IMR-90 (cell line): ENCODE measurements around the gene TGFB2. TPM values are rescaled to one million over a fixed set of nuclear protein-coding genes. Genes with fewer than 3 reads are reported as not detected.
A peak's percentile ranks its signal among the peaks of the same experiment; 100 is the strongest.

Experiments used
- ATAC-seq: fragments of 200-7000 bp; cut with Tn5 transposase; 2 replicates; pipeline ENCODE4 v1.9.1; 2020; ENCODE audit warnings: low read depth, mild to moderate bottlenecking, moderate library complexity
- BruUV-seq: library from RNA; stranded (reverse); fragments of 400-500 nt; replicated peaks from 2 replicates; lab custom pipeline; 2021; lab: Mats Ljungman, UMichigan
- CTCF ChIA-PET: fragments of 300-600 bp; formaldehyde crosslinking; extraction: SDS; loops from one replicate; lab custom pipeline; 2021; ENCODE audit warnings: antibody characterized with exemption; lab: Yijun Ruan, JAX
- POLR2A ChIA-PET: fragments of 300-600 bp; sonication (Branson Sonifier 250); formaldehyde crosslinking; loops from one replicate; lab custom pipeline; 2022; ENCODE audit warnings: antibody characterized with exemption; ENCODE audit not compliant: unreplicated experiment; lab: Charles Lee
- DNase-seq: peaks from one replicate; pipeline ENCODE4 v3.0.0; 2013
- H2AFZ ChIP-seq: replicated peaks from 2 replicates; pipeline ENCODE3; 2013; ENCODE audit warnings: low read length, mild to moderate bottlenecking; ENCODE audit not compliant: poor library complexity
- H2AK5ac ChIP-seq: 2 replicates; pipeline ENCODE4 v1.6.1; 2013; ENCODE audit warnings: low read depth, low read length, inconsistent platforms
- H2AK9ac ChIP-seq: replicated peaks from 2 replicates; pipeline ENCODE3; 2013; ENCODE audit warnings: mild to moderate bottlenecking, low read depth, low read length, moderate library complexity; ENCODE audit not compliant: poor library complexity
- H2BK120ac ChIP-seq: 2 replicates; pipeline ENCODE4 v1.6.1; 2013; ENCODE audit warnings: low read depth, low read length, inconsistent platforms
- H2BK15ac ChIP-seq: 3 replicates; pipeline ENCODE4 v1.6.1; 2013; ENCODE audit warnings: low read depth, low read length, inconsistent platforms
- H2BK20ac ChIP-seq: 2 replicates; pipeline ENCODE4 v1.6.1; 2013; ENCODE audit warnings: low read depth, mild to moderate bottlenecking, inconsistent platforms, low read length, moderate library complexity
- H2BK5ac ChIP-seq: 2 replicates; pipeline ENCODE4 v1.6.1; 2013; ENCODE audit warnings: mild to moderate bottlenecking, low read depth, low read length, inconsistent platforms; ENCODE audit not compliant: poor library complexity, severe bottlenecking
- H3K14ac ChIP-seq: replicated peaks from 2 replicates; pipeline ENCODE4 v1.6.1; 2013; ENCODE audit warnings: low read depth, low read length, inconsistent platforms
- H3K18ac ChIP-seq: 2 replicates; pipeline ENCODE4 v1.6.1; 2013; ENCODE audit warnings: low read depth, low read length, control low read depth
- H3K23ac ChIP-seq: 2 replicates; pipeline ENCODE4 v1.6.1; 2013; ENCODE audit warnings: low read depth, low read length, inconsistent platforms
- H3K27ac ChIP-seq: 2 replicates; pipeline ENCODE4 v1.5.1; 2013; ENCODE audit warnings: mild to moderate bottlenecking, control low read depth, low read length; ENCODE audit not compliant: insufficient read depth
- H3K27me3 ChIP-seq: 2 replicates; pipeline ENCODE4 v1.6.1; 2013; ENCODE audit warnings: low read length; ENCODE audit not compliant: control insufficient read depth, insufficient read depth
- H3K36me3 ChIP-seq: 2 replicates; pipeline ENCODE4 v1.6.1; 2013; ENCODE audit warnings: low read length, mixed read lengths; ENCODE audit not compliant: control insufficient read depth, insufficient read depth
- H3K4ac ChIP-seq: 2 replicates; pipeline ENCODE4 v1.6.1; 2013; ENCODE audit warnings: low read depth, low read length, inconsistent platforms
- H3K4me1 ChIP-seq: 2 replicates; pipeline ENCODE4 v1.6.1; 2013; ENCODE audit warnings: low read length, mixed read lengths; ENCODE audit not compliant: control insufficient read depth, insufficient read depth
- H3K4me2 ChIP-seq: 2 replicates; pipeline ENCODE4 v1.6.1; 2013; ENCODE audit warnings: low read depth, mild to moderate bottlenecking, control low read depth, low read length, moderate library complexity
- H3K4me3 ChIP-seq: 2 replicates; pipeline ENCODE4 v1.5.1; 2013; ENCODE audit warnings: low read depth, mild to moderate bottlenecking, control low read depth, low read length, moderate library complexity; ENCODE audit not compliant: insufficient read depth
- H3K56ac ChIP-seq: 2 replicates; pipeline ENCODE4 v1.6.1; 2013; ENCODE audit warnings: low read length, inconsistent platforms; ENCODE audit not compliant: insufficient read depth; ENCODE audit errors: extremely low read depth
- H3K79me1 ChIP-seq, 2 experiments: 2 replicates each; pipeline ENCODE4 v1.6.1; 2013; ENCODE audit warnings: low read length in 2 of 2, inconsistent platforms in 1 of 2, low read depth in 1 of 2
- H3K9ac ChIP-seq: 2 replicates; pipeline ENCODE4 v1.6.1; 2013; ENCODE audit warnings: low read depth, low read length, control low read depth
- H3K9me1 ChIP-seq: 2 replicates; pipeline ENCODE4 v1.6.1; 2013; ENCODE audit warnings: low read length, inconsistent platforms; ENCODE audit not compliant: insufficient read depth
- H3K9me3 ChIP-seq: 2 replicates; pipeline ENCODE4 v1.6.1; 2013; ENCODE audit warnings: low read length; ENCODE audit not compliant: control insufficient read depth, insufficient read depth
- H4K20me1 ChIP-seq: 2 replicates; pipeline ENCODE4 v1.6.1; 2013; ENCODE audit warnings: low read length, inconsistent platforms; ENCODE audit not compliant: insufficient read depth
- H4K5ac ChIP-seq: 2 replicates; pipeline ENCODE4 v1.6.1; 2013; ENCODE audit warnings: mild to moderate bottlenecking, low read depth, low read length, control low read depth
- H4K8ac ChIP-seq, 2 experiments: 2 replicates each; pipeline ENCODE4 v1.6.1; 2013; ENCODE audit warnings: low read depth in 2 of 2, low read length in 2 of 2, control low read depth in 1 of 2, inconsistent platforms in 1 of 2
- H4K91ac ChIP-seq: 2 replicates; pipeline ENCODE4 v1.6.1; 2013; ENCODE audit warnings: low read depth, low read length, inconsistent platforms; ENCODE audit not compliant: insufficient read depth
- BHLHE40 ChIP-seq: fragments of 150-350 bp; IDR thresholded peaks from 2 replicates; pipeline ENCODE4 v1.6.1; 2016; ENCODE audit warnings: mild to moderate bottlenecking, low read depth, low read length
- CEBPB ChIP-seq: IDR thresholded peaks from 2 replicates; pipeline ENCODE4 v1.6.1; 2012; ENCODE audit warnings: low read depth, low read length, improper control_type of control experiment
- FOS ChIP-seq: fragments of 150-350 bp; IDR thresholded peaks from 2 replicates; pipeline ENCODE4 v1.6.1; 2016; ENCODE audit warnings: low read depth, low read length
- MAFK ChIP-seq: IDR thresholded peaks from 2 replicates; pipeline ENCODE4 v1.6.1; 2012; ENCODE audit warnings: low read depth, low read length, improper control_type of control experiment
- POLR2A ChIP-seq: IDR thresholded peaks from 2 replicates; pipeline ENCODE4 v1.6.1; 2012; ENCODE audit warnings: mild to moderate bottlenecking, low read depth, low read length
- RAD21 ChIP-seq: IDR thresholded peaks from 2 replicates; pipeline ENCODE4 v1.6.1; 2012; ENCODE audit warnings: low read length, improper control_type of control experiment
- RFX5 ChIP-seq: IDR thresholded peaks from 2 replicates; pipeline ENCODE4 v1.8.0; 2012; ENCODE audit warnings: low read depth, mild to moderate bottlenecking, low read length, moderate library complexity
- WGBS, 2 experiments: methylation state at CpG; one replicate each; pipeline versions ENCODE4 v1.1.5 to v1.1.7; 2013; ENCODE audit warnings: missing lambda C conversion rate in 2 of 2; ENCODE audit not compliant: insufficient read length in 1 of 2; ENCODE audit errors: extremely low coverage in 2 of 2; 5-methylcytosine and 5-hydroxymethylcytosine counted together
- dilution Hi-C: fragments of 300-500 bp; cut with HindIII; formaldehyde crosslinking; loops from one replicate; pipeline ENCODE4 v1.14.3; 2018; ENCODE audit warnings: low sequenced_read_pairs; ENCODE audit not compliant: unreplicated experiment
- in situ Hi-C: fragments of 300-500 bp; cut with MboI; formaldehyde crosslinking; loops from 3 replicates; pipeline ENCODE4 v1.14.3; 2019; ENCODE audit warnings: low sequenced_read_pairs, inconsistent platforms, mixed read lengths
- intact Hi-C: fragments of 100-400 bp; cut with micrococcal nuclease; formaldehyde crosslinking; loops from 2 replicates; pipeline ENCODE4 v1.10.0; 2022
- polyA plus RNA-seq, 3 experiments: library from polyadenylated mRNA; depleted of rRNA; stranded (reverse); fragments of >200 nt; gene quantifications; 2 replicates each; pipeline ENCODE4 v1.2.3, GENCODE V29; 2012; ENCODE audit warnings: low replicate concordance in 1 of 3
- total RNA-seq: library from RNA; depleted of rRNA; stranded (reverse); fragments of >200 nt; gene quantifications from 2 replicates; pipeline ENCODE4 v1.2.3, GENCODE V29; 2012
- TF ChIP-seq, protein P1 (sequence below): fragments of 150-350 bp; IDR thresholded peaks from 2 replicates; pipeline ENCODE4 v1.6.1; 2016; ENCODE audit warnings: low read depth, mild to moderate bottlenecking, low read length, moderate library complexity, borderline replicate concordance

Gene TGFB2
- total and polyA plus RNA-seq, 2 of the 4 experiments (the other 2 are of a cell fraction), result 3.7 to 3.8 TPM

DNA sequence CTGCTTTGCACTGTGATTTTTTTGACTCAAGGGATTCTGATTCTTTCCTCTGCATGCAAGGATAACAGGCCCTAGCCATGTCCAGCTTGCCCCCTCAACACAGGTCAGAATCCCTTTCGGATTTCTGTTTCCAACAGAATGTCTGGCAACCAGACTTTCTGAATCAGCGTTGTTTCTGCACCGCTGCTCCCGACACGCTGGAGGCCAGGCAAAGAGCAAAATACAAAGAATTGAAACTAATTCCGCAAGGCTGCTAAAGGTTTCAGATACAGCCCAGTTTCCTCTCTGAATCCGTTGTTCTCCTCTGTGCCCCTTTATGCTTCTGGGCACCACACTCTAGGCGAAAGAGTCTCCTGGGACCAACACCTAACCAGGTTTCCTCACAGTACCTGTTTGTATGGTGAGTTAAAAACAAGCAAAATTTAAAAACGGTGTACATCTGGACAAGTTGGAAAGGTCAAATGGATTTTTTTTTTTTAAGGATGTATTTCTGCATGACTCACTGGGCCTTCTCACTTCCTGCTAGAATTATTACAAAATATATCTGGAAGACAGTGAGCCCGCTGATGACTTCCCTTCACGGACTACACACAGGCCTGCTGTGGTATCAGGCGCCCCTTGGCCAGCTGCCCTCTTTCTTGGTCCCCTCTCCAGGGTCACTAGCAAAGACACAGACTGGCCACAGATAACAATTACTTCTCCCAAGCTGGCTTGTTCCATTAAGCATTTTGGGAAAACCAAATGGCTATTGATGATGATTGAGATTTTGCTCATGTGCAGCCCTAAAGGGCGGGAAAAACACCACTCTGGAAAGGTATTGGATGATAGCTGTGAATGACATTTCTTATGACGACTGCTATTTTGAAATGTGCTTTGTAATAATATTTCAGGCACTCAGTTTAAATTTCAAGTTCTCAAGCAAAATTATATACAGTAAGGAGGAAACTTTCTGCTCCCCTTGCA lies 118.3 kb downstream of the TGFB2 start:
- H3K4me1 ChIP-seq, result peaks cover 22% of the 10 kb centered on the region
- peak overlapping the region; percentile 85 for H2BK120ac ChIP-seq
- ATAC-seq, result peak; percentile 5; the same call in 1 of the 2 replicates
- in situ Hi-C loops (no loop called here), dilution Hi-C loops (no loop called here), intact Hi-C loops (loop anchor here (5.0 kb wide), 1 partner anchor 91 kb away; no protein-coding TSS in a partner anchor)
- H3K4ac ChIP-seq, result peak overlapping the region; percentile 70
- H2BK15ac ChIP-seq, result peak overlapping the region; percentile 93
- ChIA-PET POLR2A (no interaction called here), CTCF (interaction anchor here (0.5 kb wide), 1 partner anchor 265 kb away, joined by 5 read pairs; no protein-coding TSS in a partner anchor)
- no peaks in the 10 kb centered on the region for H3K79me1 ChIP-seq
- H3K9me1 ChIP-seq, result peaks cover 16% of the 10 kb centered on the region; the same call in 1 of the 2 replicates
- peak overlapping the region; percentile 48 for H3K27ac ChIP-seq
- no peaks in the 10 kb centered on the region for H3K36me3 ChIP-seq
- peak overlapping the region; percentile 70 for H2BK5ac ChIP-seq
- TF ChIP-seq RFX5 (no peak), POLR2A (no peak), BHLHE40 (no peak), RAD21 (no peak), CEBPB (0 out of 2 replicates have a peak, but pooled peaks have one; percentile 12), MAFK (no peak), FOS (peak; percentile 48; the same call in 1 of the 2 replicates)
- TF ChIP-seq, protein P1, sequence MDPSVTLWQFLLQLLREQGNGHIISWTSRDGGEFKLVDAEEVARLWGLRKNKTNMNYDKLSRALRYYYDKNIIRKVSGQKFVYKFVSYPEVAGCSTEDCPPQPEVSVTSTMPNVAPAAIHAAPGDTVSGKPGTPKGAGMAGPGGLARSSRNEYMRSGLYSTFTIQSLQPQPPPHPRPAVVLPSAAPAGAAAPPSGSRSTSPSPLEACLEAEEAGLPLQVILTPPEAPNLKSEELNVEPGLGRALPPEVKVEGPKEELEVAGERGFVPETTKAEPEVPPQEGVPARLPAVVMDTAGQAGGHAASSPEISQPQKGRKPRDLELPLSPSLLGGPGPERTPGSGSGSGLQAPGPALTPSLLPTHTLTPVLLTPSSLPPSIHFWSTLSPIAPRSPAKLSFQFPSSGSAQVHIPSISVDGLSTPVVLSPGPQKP, result no peak
- no peaks in the 10 kb centered on the region for H3K27me3 ChIP-seq
- peak overlapping the region; percentile 58; the same call in 1 of the 2 replicates for H3K23ac ChIP-seq
- BruUV-seq, result no TSS peak
- H3K18ac ChIP-seq, result peak overlapping the region; percentile 55
- H3K9ac ChIP-seq, result no peak overlapping the region
- no peak overlapping the region for H3K4me3 ChIP-seq
- H3K4me2 ChIP-seq, result peak overlapping the region; percentile 50; the same call in 1 of the 2 replicates
- DNase-seq, result peak; percentile 79
- no peaks in the 10 kb centered on the region for H4K20me1 ChIP-seq
- H3K14ac ChIP-seq, result peak overlapping the region; percentile 85
- H4K91ac ChIP-seq, result peak overlapping the region; percentile 75
- no peaks in the 10 kb centered on the region for H3K9me3 ChIP-seq
- H3K56ac ChIP-seq, result no peak overlapping the region
- H2AK5ac ChIP-seq, result peak overlapping the region; percentile 61
- WGBS, 2 experiments, result 86% methylated on average over 1 of the region's 14 CpGs; no CpG with 5 or more reads in 1 of the 2 experiments
- H4K5ac ChIP-seq, result peak overlapping the region; percentile 81
- peak overlapping the region; percentile 83 for H2AFZ ChIP-seq
- peak overlapping the region; percentile 90 for H2BK20ac ChIP-seq
- H2AK9ac ChIP-seq, result peak overlapping the region; percentile 77
- peak overlapping the region; percentile 57 to 90 for H4K8ac ChIP-seq
